B cell (primary cell): ENCODE measurements around the gene SLC18B1.

ENCODE experiments used
- CTCF ChIP-seq: fragments of 200-600 bp; IDR thresholded peaks from one replicate; pipeline ENCODE4 v1.8.0; 2022; ENCODE audit warnings: antibody characterized with exemption, mild to moderate bottlenecking
- EZH2 ChIP-seq: IDR thresholded peaks from 2 replicates; pipeline ENCODE4 v1.6.1; 2012; ENCODE audit warnings: borderline replicate concordance, low read depth, mild to moderate bottlenecking, moderate library complexity, low read length; ENCODE audit not compliant: insufficient read depth, poor library complexity, severe bottlenecking

GRCh38 chr6:132804251-132804650 is 5.8 kb upstream of the SLC18B1 start:
- TF ChIP-seq EZH2 (no peak), CTCF (no peak)
